HL-60 (cell line): Measurements from ENCODE around the gene HADH.

Experiments used
- DNase-seq, 2 experiments: peaks; one replicate each; pipeline ENCODE4 v3.0.0-alpha.2; 2010 to 2020; ENCODE audit warnings: low read depth in 1 of 2, low spot score in 1 of 2
- H3K27ac ChIP-seq: fragments of 250-450 bp; sonication (Bioruptor Pico); replicated peaks from 2 replicates; pipeline ENCODE4 v1.5.1; 2020; ENCODE audit warnings: mild to moderate bottlenecking, moderate library complexity
- H3K27me3 ChIP-seq: fragments of 250-450 bp; sonication (Bioruptor Pico); 2 replicates; pipeline ENCODE4 v1.5.1; 2021; ENCODE audit warnings: mild to moderate bottlenecking, moderate library complexity; ENCODE audit not compliant: insufficient read depth, poor library complexity, severe bottlenecking
- H3K4me3 ChIP-seq: replicated peaks from 2 replicates; pipeline ENCODE4 v1.5.1; 2011; ENCODE audit warnings: mild to moderate bottlenecking, control low read depth, low read length; ENCODE audit not compliant: insufficient read depth
- GABPA ChIP-seq: IDR thresholded peaks from 2 replicates; pipeline ENCODE4 v1.6.1; 2012; ENCODE audit warnings: low read depth
- POLR2AphosphoS5 ChIP-seq: IDR thresholded peaks from 2 replicates; pipeline ENCODE4 v1.6.1; 2012; ENCODE audit warnings: low read depth
- SPI1 ChIP-seq: IDR thresholded peaks from 2 replicates; pipeline ENCODE4 v1.6.1; 2012; ENCODE audit warnings: low read depth, mild to moderate bottlenecking, borderline replicate concordance
- TF ChIP-seq, protein P1 (sequence below): IDR thresholded peaks from one replicate; pipeline ENCODE4 v1.5.1; 2011; ENCODE audit warnings: low read length, control low read depth, inconsistent platforms; ENCODE audit not compliant: insufficient read depth
- TF ChIP-seq, protein P2 (sequence below): IDR thresholded peaks from 2 replicates; pipeline ENCODE4 v1.6.1; 2012; ENCODE audit warnings: low read depth; ENCODE audit not compliant: insufficient replicate concordance

The HADH gene

DNA sequence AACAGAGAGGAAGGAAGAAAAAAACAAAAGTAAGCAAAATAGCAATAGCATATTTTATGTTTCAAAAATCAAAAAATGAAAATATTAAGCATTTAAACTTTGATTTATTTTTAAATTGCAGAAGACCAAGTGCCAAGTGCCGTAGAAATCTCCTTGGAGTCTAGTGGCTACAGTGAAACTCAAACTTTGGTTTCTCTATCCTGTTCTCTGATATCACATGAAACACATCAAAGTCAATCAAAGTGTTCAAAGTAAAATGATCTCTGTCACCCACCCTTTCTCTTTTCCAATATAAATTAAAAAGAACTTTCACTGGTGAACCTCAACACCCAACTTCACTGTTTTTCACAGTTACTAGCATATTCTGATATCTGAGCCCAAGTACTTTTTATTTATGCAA, 81.1 kb downstream of the HADH start:
- Histone ChIP-seq H3K4me3 (no peak overlapping the region), H3K27ac (no peak overlapping the region), H3K27me3 (peaks cover 6% of the 10 kb centered on the region)
- no peak for DNase-seq
- TF ChIP-seq, protein P1, sequence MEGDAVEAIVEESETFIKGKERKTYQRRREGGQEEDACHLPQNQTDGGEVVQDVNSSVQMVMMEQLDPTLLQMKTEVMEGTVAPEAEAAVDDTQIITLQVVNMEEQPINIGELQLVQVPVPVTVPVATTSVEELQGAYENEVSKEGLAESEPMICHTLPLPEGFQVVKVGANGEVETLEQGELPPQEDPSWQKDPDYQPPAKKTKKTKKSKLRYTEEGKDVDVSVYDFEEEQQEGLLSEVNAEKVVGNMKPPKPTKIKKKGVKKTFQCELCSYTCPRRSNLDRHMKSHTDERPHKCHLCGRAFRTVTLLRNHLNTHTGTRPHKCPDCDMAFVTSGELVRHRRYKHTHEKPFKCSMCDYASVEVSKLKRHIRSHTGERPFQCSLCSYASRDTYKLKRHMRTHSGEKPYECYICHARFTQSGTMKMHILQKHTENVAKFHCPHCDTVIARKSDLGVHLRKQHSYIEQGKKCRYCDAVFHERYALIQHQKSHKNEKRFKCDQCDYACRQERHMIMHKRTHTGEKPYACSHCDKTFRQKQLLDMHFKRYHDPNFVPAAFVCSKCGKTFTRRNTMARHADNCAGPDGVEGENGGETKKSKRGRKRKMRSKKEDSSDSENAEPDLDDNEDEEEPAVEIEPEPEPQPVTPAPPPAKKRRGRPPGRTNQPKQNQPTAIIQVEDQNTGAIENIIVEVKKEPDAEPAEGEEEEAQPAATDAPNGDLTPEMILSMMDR: no peak
- no peak for TF ChIP-seq POLR2AphosphoS5
- no peak for TF ChIP-seq SPI1
- TF ChIP-seq, protein P2, sequence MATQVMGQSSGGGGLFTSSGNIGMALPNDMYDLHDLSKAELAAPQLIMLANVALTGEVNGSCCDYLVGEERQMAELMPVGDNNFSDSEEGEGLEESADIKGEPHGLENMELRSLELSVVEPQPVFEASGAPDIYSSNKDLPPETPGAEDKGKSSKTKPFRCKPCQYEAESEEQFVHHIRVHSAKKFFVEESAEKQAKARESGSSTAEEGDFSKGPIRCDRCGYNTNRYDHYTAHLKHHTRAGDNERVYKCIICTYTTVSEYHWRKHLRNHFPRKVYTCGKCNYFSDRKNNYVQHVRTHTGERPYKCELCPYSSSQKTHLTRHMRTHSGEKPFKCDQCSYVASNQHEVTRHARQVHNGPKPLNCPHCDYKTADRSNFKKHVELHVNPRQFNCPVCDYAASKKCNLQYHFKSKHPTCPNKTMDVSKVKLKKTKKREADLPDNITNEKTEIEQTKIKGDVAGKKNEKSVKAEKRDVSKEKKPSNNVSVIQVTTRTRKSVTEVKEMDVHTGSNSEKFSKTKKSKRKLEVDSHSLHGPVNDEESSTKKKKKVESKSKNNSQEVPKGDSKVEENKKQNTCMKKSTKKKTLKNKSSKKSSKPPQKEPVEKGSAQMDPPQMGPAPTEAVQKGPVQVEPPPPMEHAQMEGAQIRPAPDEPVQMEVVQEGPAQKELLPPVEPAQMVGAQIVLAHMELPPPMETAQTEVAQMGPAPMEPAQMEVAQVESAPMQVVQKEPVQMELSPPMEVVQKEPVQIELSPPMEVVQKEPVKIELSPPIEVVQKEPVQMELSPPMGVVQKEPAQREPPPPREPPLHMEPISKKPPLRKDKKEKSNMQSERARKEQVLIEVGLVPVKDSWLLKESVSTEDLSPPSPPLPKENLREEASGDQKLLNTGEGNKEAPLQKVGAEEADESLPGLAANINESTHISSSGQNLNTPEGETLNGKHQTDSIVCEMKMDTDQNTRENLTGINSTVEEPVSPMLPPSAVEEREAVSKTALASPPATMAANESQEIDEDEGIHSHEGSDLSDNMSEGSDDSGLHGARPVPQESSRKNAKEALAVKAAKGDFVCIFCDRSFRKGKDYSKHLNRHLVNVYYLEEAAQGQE: no peak
- TF ChIP-seq GABPA: no peak

DNA sequence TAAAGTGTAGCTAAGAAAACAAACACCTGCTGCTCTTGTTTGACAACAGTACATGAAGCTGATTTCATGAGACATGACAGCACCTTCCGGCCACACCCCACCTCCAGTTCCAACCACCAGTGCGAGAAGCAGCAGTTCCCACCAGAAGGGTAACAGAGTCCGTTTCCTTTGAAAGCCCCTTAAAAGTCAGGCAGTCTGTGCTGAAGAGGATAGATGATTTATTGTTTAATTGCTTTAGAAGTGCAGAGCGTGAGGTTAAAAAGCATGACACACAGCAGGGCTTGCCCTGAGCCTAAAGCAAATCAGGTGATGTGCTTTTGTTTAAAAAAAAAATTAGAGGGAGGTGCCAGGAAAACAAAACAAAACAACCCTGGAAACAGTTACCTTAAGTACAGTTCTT, 82.6 kb downstream of the HADH start:
- no peak overlapping the region for H3K4me3 ChIP-seq
- peaks cover 6% of the 10 kb centered on the region for H3K27me3 ChIP-seq
- TF ChIP-seq POLR2AphosphoS5: no peak
- no peak for TF ChIP-seq SPI1
- TF ChIP-seq, protein P1: no peak
- TF ChIP-seq, protein P2: no peak
- TF ChIP-seq GABPA: no peak
- no peak overlapping the region for H3K27ac ChIP-seq
- no peak for DNase-seq

DNA sequence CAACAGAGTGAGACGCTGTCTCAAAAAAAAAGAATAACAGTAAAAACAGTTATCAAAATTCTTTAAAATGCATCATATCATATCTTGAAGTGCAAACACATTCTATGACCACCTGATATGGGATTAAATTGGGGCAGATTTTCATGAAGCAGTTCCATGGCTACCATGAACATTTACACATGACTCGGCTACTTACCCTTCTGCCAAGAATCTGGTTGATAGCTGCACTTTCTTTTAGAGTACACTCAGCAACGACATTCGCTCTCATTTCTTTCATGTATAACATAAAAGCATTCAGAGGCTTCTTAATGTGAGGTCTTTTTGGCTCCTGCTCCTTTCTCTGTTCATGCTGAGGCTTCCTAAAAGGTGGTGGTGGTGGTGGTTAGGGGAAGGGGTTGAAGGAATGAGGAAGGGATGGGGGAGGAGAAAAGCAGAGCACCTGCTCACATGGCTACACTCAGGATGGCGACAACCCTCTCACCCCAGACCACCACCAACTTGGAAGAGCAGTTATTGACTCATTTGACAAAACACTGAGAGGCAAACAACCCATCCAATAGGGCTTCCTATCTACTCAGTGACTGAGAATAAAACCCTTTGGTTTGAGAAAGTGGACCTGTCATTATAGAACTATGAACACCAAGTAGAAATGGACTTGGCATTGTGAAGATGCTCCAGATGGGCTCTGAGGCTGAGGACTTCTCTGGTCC, 88.5 kb downstream of the HADH start:
- TF ChIP-seq, protein P1: no peak
- TF ChIP-seq, protein P2: no peak
- TF ChIP-seq SPI1: no peak
- no peak for TF ChIP-seq GABPA
- TF ChIP-seq POLR2AphosphoS5: no peak
- no peak overlapping the region for H3K27ac ChIP-seq
- H3K27me3 ChIP-seq: no peaks in the 10 kb centered on the region
- DNase-seq: no peak
- no peak overlapping the region for H3K4me3 ChIP-seq
